Keratinocyte (primary cell): ENCODE measurements around the gene GNAT3. TPM values are rescaled to one million over a fixed set of nuclear protein-coding genes. Genes with fewer than 3 reads are reported as not detected.

Source experiments
- DNase-seq: peaks from one replicate; pipeline ENCODE4 v3.0.0-alpha.2; 2011; ENCODE audit warnings: low read depth, missing footprints, low spot score
- FAIRE-seq: peaks from 2 replicates; lab custom pipeline; 2011; peaks lifted over from hg19 to GRCh38; lab: Jason Lieb, UNC
- H2AFZ ChIP-seq: 2 replicates; pipeline ENCODE4 v1.6.0; 2012; ENCODE audit warnings: low read length, control low read depth, inconsistent platforms; ENCODE audit not compliant: control insufficient read depth
- H3K27ac ChIP-seq: 2 replicates; pipeline ENCODE4 v1.5.1; 2011; ENCODE audit warnings: low read length; ENCODE audit not compliant: control insufficient read depth, insufficient read depth
- H3K27me3 ChIP-seq: 3 replicates; pipeline ENCODE4 v1.6.0; 2011; ENCODE audit warnings: low read length; ENCODE audit not compliant: control insufficient read depth, insufficient read depth; ENCODE audit errors: extremely low read depth
- H3K36me3 ChIP-seq, 2 experiments: 2 replicates in 1 of 2; 3 replicates in 1 of 2; pipeline ENCODE4 v1.5.1; 2011; ENCODE audit warnings: low read length in 2 of 2, mild to moderate bottlenecking in 1 of 2; ENCODE audit not compliant: control insufficient read depth in 2 of 2, insufficient read depth in 2 of 2; ENCODE audit errors: extremely low read depth in 1 of 2
- H3K4me1 ChIP-seq: 3 replicates; pipeline ENCODE4 v1.5.1; 2011; ENCODE audit warnings: low read length; ENCODE audit not compliant: control insufficient read depth, insufficient read depth; ENCODE audit errors: extremely low read depth
- H3K4me2 ChIP-seq: 3 replicates; pipeline ENCODE4 v1.6.0; 2011; ENCODE audit warnings: low read depth, low read length; ENCODE audit not compliant: control insufficient read depth, insufficient read depth; ENCODE audit errors: extremely low read depth
- H3K4me3 ChIP-seq, 3 experiments: fragments of 200-600 bp in 1 of 3; sonication (generic) in 1 of 3; 2 replicates in 2 of 3; 3 replicates in 1 of 3; pipeline ENCODE4 v1.5.1; 2011 to 2016; ENCODE audit warnings: low read length in 3 of 3, mild to moderate bottlenecking in 3 of 3, control low read depth in 2 of 3, inconsistent platforms in 1 of 3, low read depth in 1 of 3, mixed read lengths in 1 of 3, mixed run types in 1 of 3, moderate library complexity in 1 of 3; ENCODE audit not compliant: control insufficient read depth in 2 of 3, insufficient read depth in 2 of 3; ENCODE audit errors: extremely low read depth in 1 of 3
- H3K79me2 ChIP-seq: 2 replicates; pipeline ENCODE4 v1.6.0; 2012; ENCODE audit warnings: low read length; ENCODE audit not compliant: control insufficient read depth, insufficient read depth
- H3K9ac ChIP-seq: 3 replicates; pipeline ENCODE4 v1.6.0; 2011; ENCODE audit warnings: low read length; ENCODE audit not compliant: control insufficient read depth, insufficient read depth; ENCODE audit errors: extremely low read depth
- H3K9me1 ChIP-seq: 3 replicates; pipeline ENCODE4 v1.6.0; 2011; ENCODE audit warnings: low read length; ENCODE audit not compliant: control insufficient read depth, insufficient read depth; ENCODE audit errors: extremely low read depth
- H3K9me3 ChIP-seq: 2 replicates; pipeline ENCODE4 v1.5.1; 2012; ENCODE audit warnings: low read depth, low read length; ENCODE audit not compliant: control insufficient read depth
- H4K20me1 ChIP-seq: 3 replicates; pipeline ENCODE4 v1.6.0; 2011; ENCODE audit warnings: low read length; ENCODE audit not compliant: control insufficient read depth, insufficient read depth; ENCODE audit errors: extremely low read depth
- CTCF ChIP-seq, 3 experiments: IDR thresholded peaks in 1 of 3; conservative IDR thresholded peaks in 1 of 3; optimal IDR thresholded peaks in 1 of 3; 2 replicates in 2 of 3; 3 replicates in 1 of 3; pipeline versions ENCODE3 to v1.5.1; 2011; ENCODE audit warnings: low read length in 3 of 3, mild to moderate bottlenecking in 3 of 3, moderate library complexity in 2 of 3, control low read depth in 1 of 3, inconsistent platforms in 1 of 3; ENCODE audit not compliant: insufficient read depth in 2 of 3; ENCODE audit errors: extremely low read depth in 1 of 3
- EZH2 ChIP-seq: IDR thresholded peaks from one replicate; pipeline ENCODE4 v1.6.1; 2012; ENCODE audit warnings: inconsistent platforms, mild to moderate bottlenecking, low read length, moderate library complexity
- dilution Hi-C: fragments of 300-500 bp; cut with MboI; formaldehyde crosslinking; loops from one replicate; pipeline ENCODE4 v1.7.0; 2020; ENCODE audit warnings: low sequenced_read_pairs; ENCODE audit not compliant: extremely low pct_ligation_motif_present
- polyA plus RNA-seq, 5 experiments: library from polyadenylated mRNA; depleted of rRNA in 3 of 5; stranded (reverse) in 3 of 5; stranded (forward) in 1 of 5; unstranded in 1 of 5; fragments of >200 nt; gene quantifications; 1 replicate in 1 of 5; 2 replicates in 3 of 5; 3 replicates in 1 of 5; pipeline versions ENCODE4 v1.2.1 to v1.2.3, GENCODE V29; 2011 to 2012; ENCODE audit warnings: missing spikeins in 2 of 5, low read depth in 1 of 5, low replicate concordance in 1 of 5

The GNAT3 gene
- polyA plus RNA-seq, 1 donor (not counting 4 experiments of a cell fraction or from before 2014, with no cell fraction given) = not detected

GRCh38 chr7:80429181-80429580 is 82.7 kb downstream of the GNAT3 start:
- Histone ChIP-seq H3K4me3 (no peak overlapping the region), H3K9ac (no peak overlapping the region), H3K27me3 (no peaks in the 10 kb centered on the region), H3K9me3 (no peaks in the 10 kb centered on the region), H3K36me3 (no peaks in the 10 kb centered on the region), H2AFZ (no peak overlapping the region), H3K4me1 (no peaks in the 10 kb centered on the region), H3K9me1 (no peaks in the 10 kb centered on the region), H4K20me1 (no peaks in the 10 kb centered on the region), H3K79me2 (no peaks in the 10 kb centered on the region), H3K27ac (no peak overlapping the region), H3K4me2 (no peak overlapping the region)
- dilution Hi-C loops = loop anchor here (25.0 kb wide), 1 partner anchor 233 kb away; no protein-coding TSS in a partner anchor
- no peak for DNase-seq
- TF ChIP-seq CTCF (optimal IDR thresholded peaks at IDR 0.05 in 1 of 3, IDR thresholded peaks at IDR 0.05 in 1 of 3, conservative IDR thresholded peaks at IDR 0.05 in 1 of 3; ENCODE audit: extremely low read depth in 1 of 3, insufficient read depth in 2 of 3, low read length in 3 of 3) (no peak), EZH2 (no peak)
- FAIRE-seq = no peak

GRCh38 chr7:80428161-80429054 is 83.5 kb downstream of the GNAT3 start:
- H4K20me1 ChIP-seq = no peaks in the 10 kb centered on the region
- no peak overlapping the region for H3K9ac ChIP-seq
- no peaks in the 10 kb centered on the region for H3K9me3 ChIP-seq
- no peaks in the 10 kb centered on the region for H3K79me2 ChIP-seq
- peak; percentile 89 for FAIRE-seq
- no peaks in the 10 kb centered on the region for H3K9me1 ChIP-seq
- no peak overlapping the region for H3K4me2 ChIP-seq
- no peak overlapping the region for H2AFZ ChIP-seq
- DNase-seq = no peak
- H3K27ac ChIP-seq = no peak overlapping the region
- dilution Hi-C loops = loop anchor here (25.0 kb wide), 1 partner anchor 234 kb away; no protein-coding TSS in a partner anchor
- no peak for TF ChIP-seq EZH2
- TF ChIP-seq CTCF (optimal IDR thresholded peaks at IDR 0.05 in 1 of 3, IDR thresholded peaks at IDR 0.05 in 1 of 3, conservative IDR thresholded peaks at IDR 0.05 in 1 of 3; ENCODE audit: extremely low read depth in 1 of 3, insufficient read depth in 2 of 3, low read length in 3 of 3) = peak; percentile 52 to 57 (median 56)
- no peaks in the 10 kb centered on the region for H3K36me3 ChIP-seq
- no peak overlapping the region for H3K4me3 ChIP-seq
- H3K4me1 ChIP-seq = no peaks in the 10 kb centered on the region
- no peaks in the 10 kb centered on the region for H3K27me3 ChIP-seq
